ENCODE results near the gene CD40LG. TPM values are rescaled to one million over a fixed set of nuclear protein-coding genes. Genes with fewer than 3 reads are reported as not detected.

The CD40LG gene
- total RNA-seq, 1 experiment from 2014 or later = not detected

DNA sequence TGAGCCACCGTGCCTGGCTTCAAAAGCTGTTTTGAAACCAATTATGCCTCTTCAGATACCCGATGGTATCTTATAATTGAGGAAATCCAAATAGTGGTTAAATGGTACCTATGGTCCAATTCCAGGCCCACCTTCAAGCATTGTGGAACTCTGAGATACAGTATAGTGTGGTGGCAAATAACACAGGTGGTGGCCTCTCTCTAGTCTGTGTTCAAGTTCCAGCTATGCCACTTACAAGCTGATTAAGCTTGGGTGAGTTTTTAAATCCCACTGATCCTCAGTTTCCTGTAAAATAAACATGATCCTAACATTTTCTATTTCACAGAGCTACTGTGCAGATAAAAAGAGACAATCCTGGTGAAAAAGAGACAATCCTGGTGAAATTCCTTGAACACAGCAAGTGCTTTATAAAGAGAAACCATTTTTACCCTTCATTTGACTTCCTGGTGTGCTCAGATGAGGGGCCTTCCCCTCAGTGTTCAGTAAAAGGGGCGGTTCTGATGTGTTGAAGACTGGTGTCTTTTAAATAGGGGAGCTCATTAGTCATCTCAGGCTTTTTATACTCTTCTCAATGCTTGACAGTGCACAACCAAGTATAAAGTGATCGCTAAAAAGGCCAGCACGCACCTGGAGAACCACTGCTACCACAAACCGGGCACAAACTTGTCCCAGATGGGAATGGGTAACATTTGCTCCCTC lies 30.8 kb upstream of the CD40LG start:
- no peaks in the 10 kb centered on the region for H3K4me1 ChIP-seq (ENCODE audit: insufficient read depth, low read length)
- no peak overlapping the region for H4K8ac ChIP-seq (replicated peaks; ENCODE audit: insufficient read length, low read depth, low read length)
- H3K4ac ChIP-seq (ENCODE audit: low read depth, low read length) = no peak overlapping the region
- H3K79me1 ChIP-seq (ENCODE audit: insufficient read depth, low read depth, low read length, poor library complexity, severe bottlenecking) = no peaks in the 10 kb centered on the region
- no CpG with 5 or more reads among the region's 6 CpGs for WGBS (ENCODE audit: extremely low coverage, insufficient read length, low lambda C conversion rate)
- H4K5ac ChIP-seq (ENCODE audit: insufficient read length, low read depth, low read length) = no peak overlapping the region
- Mint-ChIP-seq H3K4me1 (no peaks in the 10 kb centered on the region), H3K36me3 (ENCODE audit: insufficient read depth in 1 of 3, low read depth in 3 of 3) (no peaks in the 10 kb centered on the region; a peak in 1 of 7 replicates), H3K9me3 (peaks cover 65 to 68% of the 10 kb centered on the region in 2 experiments), H3K27ac (no peak overlapping the region), H3K4me3 (no peak overlapping the region), H3K27me3 (ENCODE audit: low read depth) (no peaks in the 10 kb centered on the region)
- no peak overlapping the region for H2BK12ac ChIP-seq (ENCODE audit: insufficient read length, low read depth, low read length)
- TF ChIP-seq, protein P1, sequence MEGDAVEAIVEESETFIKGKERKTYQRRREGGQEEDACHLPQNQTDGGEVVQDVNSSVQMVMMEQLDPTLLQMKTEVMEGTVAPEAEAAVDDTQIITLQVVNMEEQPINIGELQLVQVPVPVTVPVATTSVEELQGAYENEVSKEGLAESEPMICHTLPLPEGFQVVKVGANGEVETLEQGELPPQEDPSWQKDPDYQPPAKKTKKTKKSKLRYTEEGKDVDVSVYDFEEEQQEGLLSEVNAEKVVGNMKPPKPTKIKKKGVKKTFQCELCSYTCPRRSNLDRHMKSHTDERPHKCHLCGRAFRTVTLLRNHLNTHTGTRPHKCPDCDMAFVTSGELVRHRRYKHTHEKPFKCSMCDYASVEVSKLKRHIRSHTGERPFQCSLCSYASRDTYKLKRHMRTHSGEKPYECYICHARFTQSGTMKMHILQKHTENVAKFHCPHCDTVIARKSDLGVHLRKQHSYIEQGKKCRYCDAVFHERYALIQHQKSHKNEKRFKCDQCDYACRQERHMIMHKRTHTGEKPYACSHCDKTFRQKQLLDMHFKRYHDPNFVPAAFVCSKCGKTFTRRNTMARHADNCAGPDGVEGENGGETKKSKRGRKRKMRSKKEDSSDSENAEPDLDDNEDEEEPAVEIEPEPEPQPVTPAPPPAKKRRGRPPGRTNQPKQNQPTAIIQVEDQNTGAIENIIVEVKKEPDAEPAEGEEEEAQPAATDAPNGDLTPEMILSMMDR (conservative IDR thresholded peaks at IDR 0.05) = no peak
- no peak overlapping the region for H3K23ac ChIP-seq (ENCODE audit: insufficient read length, low read depth, low read length)
- no peak overlapping the region for H2BK120ac ChIP-seq (ENCODE audit: low read depth, low read length, poor library complexity, severe bottlenecking)
- H3K9ac ChIP-seq (ENCODE audit: extremely low read depth, insufficient read length, low read length) = no peak overlapping the region
- DNase-seq = no peak
- no peak overlapping the region for H2BK20ac ChIP-seq (ENCODE audit: low read depth, low read length, poor library complexity, severe bottlenecking)
- H4K91ac ChIP-seq (ENCODE audit: insufficient read length, low read depth, low read length) = no peak overlapping the region
- H3K27me3 ChIP-seq (ENCODE audit: insufficient read depth, low read length) = no peaks in the 10 kb centered on the region
- H2BK5ac ChIP-seq (ENCODE audit: insufficient read length, low read length) = no peak overlapping the region
- H3K18ac ChIP-seq (ENCODE audit: insufficient read length, low read depth, low read length) = no peak overlapping the region
- no peaks in the 10 kb centered on the region for H4K20me1 ChIP-seq (ENCODE audit: control insufficient read depth, insufficient read depth, insufficient read length)
- H3K27ac ChIP-seq (ENCODE audit: insufficient read length, low read depth, low read length) = no peak overlapping the region
- no peak overlapping the region for H2AK5ac ChIP-seq (ENCODE audit: insufficient read length, low read length)
- H3K79me2 ChIP-seq (ENCODE audit: insufficient read depth, low read length) = no peaks in the 10 kb centered on the region
- no peak overlapping the region for H3K56ac ChIP-seq (ENCODE audit: insufficient read length, low read depth, low read length)
- H3K9me3 ChIP-seq (ENCODE audit: control insufficient read depth, low read depth, low read length) = peaks cover 48% of the 10 kb centered on the region
- H2BK15ac ChIP-seq (ENCODE audit: low read depth, low read length) = no peak overlapping the region
- H3K14ac ChIP-seq (ENCODE audit: insufficient read depth, low read length) = no peak overlapping the region
- no peaks in the 10 kb centered on the region for H3K23me2 ChIP-seq (ENCODE audit: insufficient read length, low read depth, low read length, poor library complexity, severe bottlenecking)
- no peak overlapping the region for H3T11ph ChIP-seq (ENCODE audit: low read length)
- H3K4me2 ChIP-seq (ENCODE audit: insufficient read depth, insufficient read length, low read length) = no peak overlapping the region
- no peak overlapping the region for H2AFZ ChIP-seq (ENCODE audit: low read length)

Measured in H9 (cell line).